DOHH2 (cell line): ENCODE data around the gene PDE8A.

Experiments
- EZH2phosphoT487 ChIP-seq: fragments of 200-600 bp; sonication (generic); IDR thresholded peaks from 2 replicates; pipeline ENCODE4 v1.6.1; 2017; ENCODE audit warnings: borderline replicate concordance, mild to moderate bottlenecking, antibody characterized with exemption, low read length, moderate library complexity, mixed read lengths
- TF ChIP-seq, protein P1 (sequence below): fragments of 200-600 bp; sonication (generic); IDR thresholded peaks from one replicate; pipeline ENCODE4 v1.5.1; 2014; ENCODE audit warnings: antibody characterized with exemption, mild to moderate bottlenecking, low read depth, low read length; ENCODE audit not compliant: poor library complexity, severe bottlenecking

- no peak for TF ChIP-seq EZH2phosphoT487
- TF ChIP-seq, protein P1, sequence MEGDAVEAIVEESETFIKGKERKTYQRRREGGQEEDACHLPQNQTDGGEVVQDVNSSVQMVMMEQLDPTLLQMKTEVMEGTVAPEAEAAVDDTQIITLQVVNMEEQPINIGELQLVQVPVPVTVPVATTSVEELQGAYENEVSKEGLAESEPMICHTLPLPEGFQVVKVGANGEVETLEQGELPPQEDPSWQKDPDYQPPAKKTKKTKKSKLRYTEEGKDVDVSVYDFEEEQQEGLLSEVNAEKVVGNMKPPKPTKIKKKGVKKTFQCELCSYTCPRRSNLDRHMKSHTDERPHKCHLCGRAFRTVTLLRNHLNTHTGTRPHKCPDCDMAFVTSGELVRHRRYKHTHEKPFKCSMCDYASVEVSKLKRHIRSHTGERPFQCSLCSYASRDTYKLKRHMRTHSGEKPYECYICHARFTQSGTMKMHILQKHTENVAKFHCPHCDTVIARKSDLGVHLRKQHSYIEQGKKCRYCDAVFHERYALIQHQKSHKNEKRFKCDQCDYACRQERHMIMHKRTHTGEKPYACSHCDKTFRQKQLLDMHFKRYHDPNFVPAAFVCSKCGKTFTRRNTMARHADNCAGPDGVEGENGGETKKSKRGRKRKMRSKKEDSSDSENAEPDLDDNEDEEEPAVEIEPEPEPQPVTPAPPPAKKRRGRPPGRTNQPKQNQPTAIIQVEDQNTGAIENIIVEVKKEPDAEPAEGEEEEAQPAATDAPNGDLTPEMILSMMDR, result no peak
Observed at GRCh38 chr15:84970843-84971242, 10.8 kb upstream of the PDE8A start.
